ENCODE measurements around the gene ZMAT5. TPM values are rescaled to one million over a fixed set of nuclear protein-coding genes. Genes with fewer than 3 reads are reported as not detected.

The ZMAT5 gene
- total RNA-seq, 1 donor from 2014 or later, result 22.6 TPM

- POLR2A ChIA-PET, result no interaction called here
- peaks cover 3% of the 10 kb centered on the region for H3K4me1 Mint-ChIP-seq
- H3K36me3 Mint-ChIP-seq (ENCODE audit: low read depth), result peaks cover 19% of the 10 kb centered on the region
- H3K27me3 Mint-ChIP-seq, result peaks cover 3% of the 10 kb centered on the region
- ATAC-seq (ENCODE audit: low read depth) (no peak), DNase-seq (no peak)
- CTCF ChIA-PET, result no interaction called here
- intact Hi-C loops (cut with micrococcal nuclease), result no loop called here
- H3K4me3 Mint-ChIP-seq, result no peak overlapping the region
- TF ChIP-seq CTCF (IDR thresholded peaks at IDR 0.05), result no peak
- no peaks in the 10 kb centered on the region for H3K9me3 Mint-ChIP-seq
- no peak overlapping the region for H3K27ac Mint-ChIP-seq
Measured at GRCh38 chr22:29729161-29729560, 37.6 kb downstream of the ZMAT5 start.

GRCh38 chr22:29727131-29727523, 39.7 kb downstream of the ZMAT5 start:
- peaks cover 14% of the 10 kb centered on the region for H3K36me3 Mint-ChIP-seq (ENCODE audit: low read depth)
- intact Hi-C loops (cut with micrococcal nuclease), result loop anchor here (1.0 kb wide), 1 partner anchor 278 kb away; no protein-coding TSS in a partner anchor
- TF ChIP-seq CTCF (IDR thresholded peaks at IDR 0.05), result no peak
- no peak for ATAC-seq (ENCODE audit: low read depth)
- H3K9me3 Mint-ChIP-seq, result no peaks in the 10 kb centered on the region
- DNase-seq, result no peak
- H3K4me1 Mint-ChIP-seq, result no peaks in the 10 kb centered on the region
- POLR2A ChIA-PET, result no interaction called here
- H3K27ac Mint-ChIP-seq, result no peak overlapping the region
- no peak overlapping the region for H3K4me3 Mint-ChIP-seq
- H3K27me3 Mint-ChIP-seq, result peaks cover 3% of the 10 kb centered on the region
- CTCF ChIA-PET, result interaction anchor here (1.2 kb wide), 1 partner anchor 278 kb away, joined by 4 read pairs; no protein-coding TSS in a partner anchor

- Mint-ChIP-seq H3K36me3 (ENCODE audit: low read depth) (peaks cover 10% of the 10 kb centered on the region), H3K4me1 (no peaks in the 10 kb centered on the region), H3K27ac (no peak overlapping the region), H3K27me3 (peaks cover 6% of the 10 kb centered on the region), H3K4me3 (no peak overlapping the region), H3K9me3 (no peaks in the 10 kb centered on the region)
- no peak for ATAC-seq (ENCODE audit: low read depth)
- TF ChIP-seq CTCF (IDR thresholded peaks at IDR 0.05), result no peak
- ChIA-PET POLR2A (no interaction called here), CTCF (interaction anchor here (1.2 kb wide), 1 partner anchor 278 kb away, joined by 4 read pairs; no protein-coding TSS in a partner anchor)
- intact Hi-C loops (cut with micrococcal nuclease), result loop anchor here (1.0 kb wide), 1 partner anchor 279 kb away; no protein-coding TSS in a partner anchor
- no peak for DNase-seq
Measured at GRCh38 chr22:29726512-29727130, 40.2 kb downstream of the ZMAT5 start.

GRCh38 chr22:29726106-29726505, 40.7 kb downstream of the ZMAT5 start:
- POLR2A ChIA-PET, result no interaction called here
- CTCF ChIA-PET, result interaction anchor here (1.2 kb wide), 1 partner anchor 279 kb away, joined by 4 read pairs; no protein-coding TSS in a partner anchor
- peaks cover 7% of the 10 kb centered on the region for H3K36me3 Mint-ChIP-seq (ENCODE audit: low read depth)

GRCh38 chr22:29724843-29725242, 42.0 kb downstream of the ZMAT5 start:
- H3K27ac Mint-ChIP-seq, result no peak overlapping the region
- intact Hi-C loops (cut with micrococcal nuclease), result no loop called here
- H3K36me3 Mint-ChIP-seq (ENCODE audit: low read depth), result no peaks in the 10 kb centered on the region
- peaks cover 3% of the 10 kb centered on the region for H3K4me1 Mint-ChIP-seq
- ChIA-PET CTCF (no interaction called here), POLR2A (no interaction called here)
- no peak for DNase-seq
- TF ChIP-seq CTCF (IDR thresholded peaks at IDR 0.05), result no peak
- no peak overlapping the region for H3K4me3 Mint-ChIP-seq
- no peak for ATAC-seq (ENCODE audit: low read depth)
- H3K27me3 Mint-ChIP-seq, result peaks cover 10% of the 10 kb centered on the region
- no peaks in the 10 kb centered on the region for H3K9me3 Mint-ChIP-seq

More at GRCh38 chr22:29726106-29726505, 40.7 kb downstream of the ZMAT5 start:
- no peak for DNase-seq
- H3K4me1 Mint-ChIP-seq, result peaks cover 3% of the 10 kb centered on the region
- H3K9me3 Mint-ChIP-seq, result no peaks in the 10 kb centered on the region
- no peak overlapping the region for H3K4me3 Mint-ChIP-seq
- no peak overlapping the region for H3K27ac Mint-ChIP-seq
- intact Hi-C loops (cut with micrococcal nuclease), result no loop called here
- no peak for ATAC-seq (ENCODE audit: low read depth)
- TF ChIP-seq CTCF (IDR thresholded peaks at IDR 0.05), result no peak
- H3K27me3 Mint-ChIP-seq, result peaks cover 10% of the 10 kb centered on the region

Measured in activated B cell treated with CpG ODN at 0.5 μM for 24 hours (primary cell).